Loucy (cell line): ENCODE measurements around the gene ASZ1.

Source experiments
- H2AFZ ChIP-seq: fragments of 200-600 bp; sonication (generic); 2 replicates; pipeline ENCODE4 v1.6.0; 2016; ENCODE audit warnings: antibody characterized with exemption, mild to moderate bottlenecking, low read length, moderate library complexity
- H3F3A ChIP-seq: fragments of 200-600 bp; 2 replicates; pipeline ENCODE4 v1.6.0; 2016; ENCODE audit warnings: antibody characterized with exemption, low read depth, mild to moderate bottlenecking
- H3K27me3 ChIP-seq: fragments of 200-600 bp; sonication (generic); 2 replicates; pipeline ENCODE4 v1.6.1; 2014; ENCODE audit warnings: low read length, mild to moderate bottlenecking; ENCODE audit not compliant: insufficient read depth, poor library complexity, severe bottlenecking
- H3K36me3 ChIP-seq: fragments of 200-600 bp; sonication (generic); 2 replicates; pipeline ENCODE4 v1.6.1; 2016; ENCODE audit warnings: low read length; ENCODE audit not compliant: insufficient read depth
- H3K4me1 ChIP-seq: fragments of 200-600 bp; sonication (generic); 2 replicates; pipeline ENCODE4 v1.5.1; 2014; ENCODE audit warnings: low read length, mild to moderate bottlenecking; ENCODE audit not compliant: insufficient read depth, poor library complexity, severe bottlenecking
- H3K4me2 ChIP-seq: fragments of 200-600 bp; sonication (generic); 2 replicates; pipeline ENCODE4 v1.6.0; 2014; ENCODE audit warnings: antibody characterized with exemption, low read length, low read depth, mild to moderate bottlenecking; ENCODE audit not compliant: poor library complexity, severe bottlenecking
- H3K4me3 ChIP-seq: fragments of 200-600 bp; sonication (generic); 2 replicates; pipeline ENCODE4 v1.5.1; 2014; ENCODE audit warnings: low read length, mild to moderate bottlenecking, mixed read lengths; ENCODE audit not compliant: poor library complexity, severe bottlenecking
- H3K79me2 ChIP-seq: fragments of 200-600 bp; sonication (generic); 2 replicates; pipeline ENCODE4 v1.6.1; 2014; ENCODE audit warnings: low read length; ENCODE audit not compliant: insufficient read depth
- H3K9ac ChIP-seq: fragments of 200-600 bp; sonication (generic); 2 replicates; pipeline ENCODE4 v1.6.0; 2014; ENCODE audit warnings: mild to moderate bottlenecking, low read depth, low read length, moderate library complexity; ENCODE audit not compliant: poor library complexity, severe bottlenecking
- H3K9me2 ChIP-seq: fragments of 200-600 bp; sonication (generic); replicated peaks from 2 replicates; pipeline ENCODE4 v1.6.1; 2016; ENCODE audit warnings: low read depth, low read length, mixed read lengths
- H3K9me3 ChIP-seq: fragments of 200-600 bp; sonication (generic); 2 replicates; pipeline ENCODE4 v1.6.1; 2014; ENCODE audit warnings: mild to moderate bottlenecking, antibody characterized with exemption, low read length, low read depth; ENCODE audit not compliant: insufficient read depth
- H4K20me1 ChIP-seq: fragments of 200-600 bp; sonication (generic); 2 replicates; pipeline ENCODE4 v1.6.0; 2014; ENCODE audit warnings: antibody characterized with exemption, low read length, mild to moderate bottlenecking; ENCODE audit not compliant: insufficient read depth, poor library complexity, severe bottlenecking
- CTCF ChIP-seq: fragments of 200-600 bp; sonication (generic); conservative IDR thresholded peaks from 2 replicates; pipeline ENCODE4 v1.5.1; 2014; ENCODE audit warnings: mild to moderate bottlenecking, antibody characterized with exemption, low read length
- EZH2phosphoT487 ChIP-seq: fragments of 200-600 bp; IDR thresholded peaks from 2 replicates; pipeline ENCODE4 v1.6.1; 2018; ENCODE audit warnings: antibody characterized with exemption, mild to moderate bottlenecking, moderate library complexity, borderline replicate concordance

The ASZ1 gene

GRCh38 chr7:117399820-117400422, 27.4 kb downstream of the ASZ1 start:
- no peak overlapping the region for H3K4me2 ChIP-seq
- no peak overlapping the region for H3K9ac ChIP-seq
- H3K79me2 ChIP-seq = no peaks in the 10 kb centered on the region
- no peaks in the 10 kb centered on the region for H3K36me3 ChIP-seq
- H3K4me1 ChIP-seq = no peaks in the 10 kb centered on the region
- H3K9me2 ChIP-seq = no peaks in the 10 kb centered on the region
- no peak for TF ChIP-seq EZH2phosphoT487
- TF ChIP-seq CTCF = peak; percentile 68
- H3K9me3 ChIP-seq = no peaks in the 10 kb centered on the region
- no peak overlapping the region for H3K4me3 ChIP-seq
- peaks cover 4% of the 10 kb centered on the region for H3K27me3 ChIP-seq
- H2AFZ ChIP-seq = peak overlapping the region; percentile 1; the same call in 1 of the 2 replicates
- no peaks in the 10 kb centered on the region for H3F3A ChIP-seq
- H4K20me1 ChIP-seq = no peaks in the 10 kb centered on the region

- TF ChIP-seq CTCF (no peak), EZH2phosphoT487 (no peak)
- Histone ChIP-seq H3K4me1 (no peaks in the 10 kb centered on the region), H3F3A (no peaks in the 10 kb centered on the region), H3K79me2 (no peaks in the 10 kb centered on the region), H4K20me1 (no peaks in the 10 kb centered on the region), H3K4me2 (no peak overlapping the region), H3K4me3 (no peak overlapping the region), H3K9ac (no peak overlapping the region), H3K36me3 (no peaks in the 10 kb centered on the region), H3K9me2 (no peaks in the 10 kb centered on the region), H2AFZ (no peak overlapping the region), H3K27me3 (peaks cover 5% of the 10 kb centered on the region), H3K9me3 (no peaks in the 10 kb centered on the region)
These were observed 31.6 kb downstream of the ASZ1 start for GRCh38 chr7:117395743-117396142.

DNA sequence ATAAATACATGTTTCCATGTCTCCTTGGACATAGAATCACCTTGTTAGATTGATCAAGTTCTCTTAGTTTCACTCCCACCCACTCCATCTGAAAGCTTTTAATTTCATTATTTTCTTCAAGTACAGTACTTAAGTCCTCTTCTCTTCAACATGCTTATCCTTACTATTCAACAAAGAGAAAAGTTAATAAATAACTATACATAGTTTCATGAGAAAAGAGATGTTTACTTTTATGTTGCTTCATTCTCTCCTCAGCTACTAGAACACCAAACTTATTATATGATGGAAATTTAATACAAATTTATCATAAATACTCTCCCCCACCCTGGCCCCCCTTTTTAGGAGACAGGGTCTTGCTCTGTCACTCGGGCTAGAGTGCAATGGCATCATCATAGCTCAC, 33.5 kb downstream of the ASZ1 start:
- Histone ChIP-seq H3K4me3 (no peak overlapping the region), H3K9ac (no peak overlapping the region), H3K4me2 (no peak overlapping the region), H3K9me2 (no peaks in the 10 kb centered on the region), H3K4me1 (no peaks in the 10 kb centered on the region), H3K79me2 (no peaks in the 10 kb centered on the region), H3F3A (no peaks in the 10 kb centered on the region), H3K27me3 (peaks cover 5% of the 10 kb centered on the region), H4K20me1 (no peaks in the 10 kb centered on the region), H2AFZ (no peak overlapping the region), H3K36me3 (no peaks in the 10 kb centered on the region), H3K9me3 (no peaks in the 10 kb centered on the region)
- TF ChIP-seq CTCF = no peak
